Right lobe of liver (tissue), 6 donors: ENCODE results near the gene MRPS34. TPM values are rescaled to one million over a fixed set of nuclear protein-coding genes. Genes with fewer than 3 reads are reported as not detected.

Source experiments
- ATAC-seq, 4 donors: fragments of 200-7000 bp; cut with Tn5 transposase; one replicate each; pipeline ENCODE4 v1.9.1; 2020; ENCODE audit warnings: mild to moderate bottlenecking in 4 of 4, moderate library complexity in 4 of 4
- DNase-seq, 3 donors: peaks; one replicate each; pipeline ENCODE4 v3.0.0-alpha.2; 2020
- H3K27ac ChIP-seq, 3 donors: fragments of 200-600 bp; one replicate each; pipeline ENCODE4 v1.8.0; 2022
- H3K27me3 ChIP-seq, 2 donors: fragments of 200-600 bp; one replicate each; pipeline ENCODE4 v1.8.0; 2022
- H3K36me3 ChIP-seq, 4 donors: fragments of 200-600 bp; sonication (generic) in 1 of 4; one replicate each; pipeline versions ENCODE4 v1.5.1 to v1.8.0; 2017 to 2022; ENCODE audit warnings: control low read depth in 1 of 4
- H3K4me1 ChIP-seq, 4 donors: fragments of 200-600 bp; sonication (generic) in 1 of 4; one replicate each; pipeline versions ENCODE4 v1.5.1 to v1.8.0; 2017 to 2022; ENCODE audit warnings: control low read depth in 1 of 4
- H3K4me3 ChIP-seq, 3 donors: fragments of 200-600 bp; one replicate each; pipeline ENCODE4 v1.8.0; 2022
- H3K9me3 ChIP-seq, 4 donors: fragments of 200-600 bp; sonication (generic) in 1 of 4; one replicate each; pipeline versions ENCODE4 v1.5.1 to v1.8.0; 2017 to 2022; ENCODE audit warnings: control low read depth in 1 of 4
- CTCF ChIP-seq, 4 donors: fragments of 200-600 bp in 3 of 4; fragments of 450-650 bp in 1 of 4; IDR thresholded peaks; one replicate each; pipeline versions ENCODE4 v1.5.1 to v1.8.0; 2016 to 2022; ENCODE audit warnings: antibody characterized with exemption in 4 of 4, mild to moderate bottlenecking in 2 of 4
- POLR2A ChIP-seq: fragments of 450-650 bp; IDR thresholded peaks from one replicate; pipeline ENCODE4 v1.6.1; 2017; ENCODE audit warnings: antibody characterized with exemption, mild to moderate bottlenecking
- WGBS: methylation state at CpG from one replicate; pipeline ENCODE4 v1.1.6; 2018; ENCODE audit warnings: low coverage, low lambda C conversion rate; ENCODE audit not compliant: insufficient coverage; ENCODE audit errors: missing lambda C conversion rate; 5-methylcytosine and 5-hydroxymethylcytosine counted together
- intact Hi-C, 2 donors: fragments of 100-400 bp; cut with DNase I; formaldehyde crosslinking; loops; one replicate each; pipeline versions ENCODE4 v1.11.2 to v1.14.1; 2022
- total RNA-seq, 6 experiments: library from RNA; depleted of rRNA in 2 of 6; stranded (reverse); fragments of >200 nt in 2 of 6; fragmentation: NEBNext Ultra II Directional in 3 of 6; extraction: Animal tissue kit (Norgen Biotek cat#: 25700) in 3 of 6; gene quantifications; one replicate each; pipeline versions ENCODE4 v1.1.0 to v1.2.4, GENCODE V29; 2016 to 2023
- donor health status: DM: no; HTN: yes; CAD: no.
- donor health status: DM: no; HTN: no; CAD: no.
- donor health status: DM: no; HTN: no; CAD: no.
- donor health status: DM: no; HTN: yes; CAD: no.
- donor health status: DM: no; HTN: yes; CAD: no.

MRPS34 gene
- total RNA-seq, 6 experiments from 2014 or later = 42.5 to 90.5 (median 52.9) TPM

GRCh38 chr16:1817276-1817589, 44.3 kb upstream of the MRPS34 start:
- H3K4me3 ChIP-seq = no peak overlapping the region
- intact Hi-C loops = no loop called here
- H3K9me3 ChIP-seq = no peaks in the 10 kb centered on the region
- DNase-seq = no peak
- no peak for TF ChIP-seq POLR2A
- no peak for TF ChIP-seq CTCF (IDR thresholded peaks at IDR 0.05)
- H3K4me1 ChIP-seq = peaks cover 0 to 27% (median 5%) of the 10 kb centered on the region in 4 donors
- no CpG with 5 or more reads among the region's 9 CpGs for WGBS
- peak overlapping the region in 1 of 3 donors; percentile 44 for H3K27ac ChIP-seq
- H3K36me3 ChIP-seq = peaks cover 0 to 61% (median 35%) of the 10 kb centered on the region in 4 donors
- no peaks in the 10 kb centered on the region for H3K27me3 ChIP-seq
- ATAC-seq = no peak

- Histone ChIP-seq H3K9me3 (no peaks in the 10 kb centered on the region), H3K4me3 (no peak overlapping the region), H3K36me3 (peaks cover 0 to 56% (median 32%) of the 10 kb centered on the region in 4 donors), H3K27ac (peak overlapping the region in 2 of 3 donors; percentile 44 to 49), H3K4me1 (peaks cover 0 to 22% (median 5%) of the 10 kb centered on the region in 4 donors), H3K27me3 (no peaks in the 10 kb centered on the region)
- intact Hi-C loops = no loop called here
- no peak for TF ChIP-seq CTCF (IDR thresholded peaks at IDR 0.05)
- no peak for TF ChIP-seq POLR2A
- peak; percentile 17 to 62 (median 51) for ATAC-seq
- 87% methylated on average over 10 of the region's 40 CpGs for WGBS
- peak; percentile 58 to 85 (median 84) for DNase-seq
Measured at GRCh38 chr16:1816396-1817275, 43.7 kb upstream of the MRPS34 start.

- 74% methylated on average over 5 of the region's 11 CpGs for WGBS
- intact Hi-C loops = no loop called here
- Histone ChIP-seq H3K9me3 (no peaks in the 10 kb centered on the region), H3K27ac (no peak overlapping the region), H3K4me1 (peaks cover 0 to 22% (median 5%) of the 10 kb centered on the region in 4 donors), H3K27me3 (no peaks in the 10 kb centered on the region), H3K36me3 (peaks cover 0 to 48% (median 26%) of the 10 kb centered on the region in 4 donors), H3K4me3 (no peak overlapping the region)
- peak in 1 of 3 donors; percentile 3 for DNase-seq
- no peak for TF ChIP-seq CTCF (IDR thresholded peaks at IDR 0.05)
- TF ChIP-seq POLR2A = no peak
- ATAC-seq = no peak
Measured at GRCh38 chr16:1815461-1815860, 42.5 kb upstream of the MRPS34 start.

GRCh38 chr16:1812732-1813163, 39.8 kb upstream of the MRPS34 start:
- Histone ChIP-seq H3K4me1 (peaks cover 0 to 13% (median 5%) of the 10 kb centered on the region in 4 donors), H3K27me3 (no peaks in the 10 kb centered on the region), H3K4me3 (no peak overlapping the region), H3K36me3 (peaks cover 0 to 56% (median 35%) of the 10 kb centered on the region in 4 donors), H3K9me3 (no peaks in the 10 kb centered on the region), H3K27ac (no peak overlapping the region)
- DNase-seq = peak; percentile 91 to 92 (median 91)
- ATAC-seq = peak; percentile 93 to 97 (median 96)
- TF ChIP-seq POLR2A = no peak
- peak; percentile 69 to 90 (median 79) for TF ChIP-seq CTCF (IDR thresholded peaks at IDR 0.05)
- intact Hi-C loops = no loop called here
- 3% methylated on average over 14 of the region's 17 CpGs for WGBS
